Right ventricle myocardium inferior (tissue), 1 donor: ENCODE data around the gene THADA. TPM values are rescaled to one million over a fixed set of nuclear protein-coding genes. Genes with fewer than 3 reads are reported as not detected.
A peak's percentile ranks its signal among the peaks of the same experiment; 100 is the strongest.

Source experiments
- ATAC-seq: fragments of 200-7000 bp; cut with Tn5 transposase; one replicate; pipeline ENCODE4 v1.9.1; 2020; ENCODE audit warnings: mild to moderate bottlenecking, moderate library complexity
- DNase-seq: peaks from one replicate; pipeline ENCODE4 v3.0.0; 2021; ENCODE audit errors: missing footprints
- intact Hi-C: fragments of 100-400 bp; cut with DNase I; formaldehyde crosslinking; loops from one replicate; pipeline ENCODE4 v1.11.0; 2022
- total RNA-seq: library from RNA; stranded (reverse); fragmentation: NEBNext Ultra II Directional; extraction: Animal tissue kit (Norgen Biotek cat#: 25700); gene quantifications from one replicate; pipeline ENCODE4 v1.2.1, GENCODE V29; 2021
- donor health status: DM: no; HTN: yes; CAD: no; lungs with severe emphysema.

THADA gene
- total RNA-seq, 1 donor from 2014 or later = 10.5 TPM

- DNase-seq (peak; percentile 70), ATAC-seq (peak; percentile 30)
- intact Hi-C loops = no loop called here
Measured at GRCh38 chr2:43212931-43213330, 382.9 kb downstream of the THADA start.

- intact Hi-C loops = no loop called here
- DNase-seq = peak; percentile 65
- peak; percentile 7 for ATAC-seq
Measured at GRCh38 chr2:43212216-43212835, 383.5 kb downstream of the THADA start.

- ATAC-seq = peak; percentile 82
- intact Hi-C loops = no loop called here
- peak; percentile 81 for DNase-seq
Measured at GRCh38 chr2:43210467-43211303, 385.2 kb downstream of the THADA start.

GRCh38 chr2:43210125-43210466, 385.7 kb downstream of the THADA start:
- DNase-seq (peak; percentile 50), ATAC-seq (no peak)
- intact Hi-C loops = no loop called here

- DNase-seq (peak; percentile 53), ATAC-seq (no peak)
- intact Hi-C loops = no loop called here
Measured at GRCh38 chr2:43209204-43209717, 386.6 kb downstream of the THADA start.

GRCh38 chr2:43207553-43208300, 388.1 kb downstream of the THADA start:
- DNase-seq = no peak
- ATAC-seq = no peak
- intact Hi-C loops = no loop called here

GRCh38 chr2:43206602-43207001, 389.2 kb downstream of the THADA start:
- intact Hi-C loops = no loop called here
- ATAC-seq = no peak

GRCh38 chr2:43203373-43203772, 392.5 kb downstream of the THADA start:
- intact Hi-C loops = no loop called here
- ATAC-seq (no peak), DNase-seq (no peak)

More at GRCh38 chr2:43206602-43207001, 389.2 kb downstream of the THADA start:
- DNase-seq = no peak

GRCh38 chr2:43202289-43202688, 393.5 kb downstream of the THADA start:
- no peak for DNase-seq
- no peak for ATAC-seq
- intact Hi-C loops = no loop called here

- no peak for ATAC-seq
- DNase-seq = no peak
- intact Hi-C loops = no loop called here
Measured at GRCh38 chr2:43201497-43201896, 394.3 kb downstream of the THADA start.

- no peak for ATAC-seq
- no peak for DNase-seq
- intact Hi-C loops = no loop called here
Measured at GRCh38 chr2:43201016-43201415, 394.8 kb downstream of the THADA start.

GRCh38 chr2:43199492-43200488, 396.0 kb downstream of the THADA start:
- intact Hi-C loops = no loop called here
- DNase-seq (no peak), ATAC-seq (no peak)

GRCh38 chr2:43198263-43198662, 397.6 kb downstream of the THADA start:
- DNase-seq = no peak

GRCh38 chr2:43197588-43197896, 398.3 kb downstream of the THADA start:
- DNase-seq (no peak), ATAC-seq (no peak)
- intact Hi-C loops = no loop called here

More at GRCh38 chr2:43198263-43198662, 397.6 kb downstream of the THADA start:
- intact Hi-C loops = no loop called here
- ATAC-seq = no peak

GRCh38 chr2:43196768-43197587, 398.9 kb downstream of the THADA start:
- DNase-seq (no peak), ATAC-seq (no peak)
- intact Hi-C loops = no loop called here

GRCh38 chr2:43194121-43194869, 401.5 kb downstream of the THADA start:
- ATAC-seq (no peak), DNase-seq (no peak)
- intact Hi-C loops = no loop called here

GRCh38 chr2:43193652-43194120, 402.2 kb downstream of the THADA start:
- ATAC-seq (no peak), DNase-seq (no peak)
- intact Hi-C loops = no loop called here
